HG03342 (cell line): ENCODE measurements around the gene UBAP1L.
"Not testable (repeated sequence)": the region's sequence is repeated elsewhere in the genome, so short reads cannot be mapped to it uniquely, and the experiment has no call there.

Experiments used
- ATAC-seq: cut with Tn5 transposase; IDR thresholded peaks from one replicate; pipeline ENCODE4 v1.9.1; 2021; ENCODE audit warnings: mild to moderate bottlenecking, moderate library complexity; ENCODE audit not compliant: unreplicated experiment

Gene UBAP1L

GRCh38 chr15:65085207-65085753 is 29.7 kb downstream of the UBAP1L start:
- ATAC-seq, result no peak

GRCh38 chr15:65084500-65085206 is 30.3 kb downstream of the UBAP1L start:
- ATAC-seq, result no peak

GRCh38 chr15:65083262-65083701 is 31.7 kb downstream of the UBAP1L start:
- no peak for ATAC-seq

GRCh38 chr15:65082303-65082953 is 32.6 kb downstream of the UBAP1L start:
- ATAC-seq, result no peak

GRCh38 chr15:65081758-65082157 is 33.2 kb downstream of the UBAP1L start:
- ATAC-seq, result no peak

- no peak for ATAC-seq
These were observed 33.7 kb downstream of the UBAP1L start for GRCh38 chr15:65081270-65081669.

GRCh38 chr15:65079580-65079979 is 35.4 kb downstream of the UBAP1L start:
- ATAC-seq, result no peak

- ATAC-seq, result no peak
These were observed 37.0 kb downstream of the UBAP1L start for GRCh38 chr15:65077981-65078352.

- ATAC-seq, result no peak
These were observed 37.6 kb downstream of the UBAP1L start for GRCh38 chr15:65077291-65077980.

- ATAC-seq, result no peak
These were observed 38.3 kb downstream of the UBAP1L start, which contains the start of gene KBTBD13 for GRCh38 chr15:65076486-65077290. Gene KBTBD13 (plus strand): TSS chr15:65076746. CDS start chr15:65076816, 70 bp downstream.

GRCh38 chr15:65075607-65076395 is 39.2 kb downstream of the UBAP1L start:
- not testable (repeated sequence) for ATAC-seq

GRCh38 chr15:65074946-65075345 is 40.1 kb downstream of the UBAP1L start:
- ATAC-seq, result not testable (repeated sequence)

GRCh38 chr15:65072617-65073016 is 42.4 kb downstream of the UBAP1L start:
- no peak for ATAC-seq

- ATAC-seq, result no peak
These were observed 43.0 kb downstream of the UBAP1L start for GRCh38 chr15:65072027-65072426.

- ATAC-seq, result no peak
These were observed 43.6 kb downstream of the UBAP1L start for GRCh38 chr15:65071381-65071811.

- no peak for ATAC-seq
These were observed 45.0 kb downstream of the UBAP1L start for GRCh38 chr15:65069779-65070546.

- ATAC-seq, result no peak
These were observed 45.8 kb downstream of the UBAP1L start for GRCh38 chr15:65069179-65069578.

- ATAC-seq, result no peak
These were observed 46.6 kb downstream of the UBAP1L start for GRCh38 chr15:65068403-65068788.
